Vagina (tissue), 2 donors: ENCODE results near the gene CXCL11. TPM values are rescaled to one million over a fixed set of nuclear protein-coding genes. Genes with fewer than 3 reads are reported as not detected.

Experiments
- DNase-seq, 2 donors: peaks; one replicate each; pipeline ENCODE4 v3.0.0-alpha.2; 2017; ENCODE audit errors: extremely low spot score in 2 of 2
- H3K27ac ChIP-seq: fragments of 200-600 bp; sonication (generic); one replicate; pipeline ENCODE4 v1.5.1; 2019
- H3K27me3 ChIP-seq: fragments of 200-600 bp; sonication (generic); one replicate; pipeline ENCODE4 v1.5.1; 2019
- H3K36me3 ChIP-seq, 2 donors: fragments of 200-600 bp; sonication (generic); one replicate each; pipeline ENCODE4 v1.5.1; 2017 to 2019
- H3K4me1 ChIP-seq: fragments of 200-600 bp; sonication (generic); one replicate; pipeline ENCODE4 v1.5.1; 2019
- H3K4me3 ChIP-seq, 2 donors: fragments of 200-600 bp; sonication (generic); 1 replicate in 1 of 2; 2 replicates in 1 of 2; pipeline ENCODE4 v1.5.1; 2016 to 2019
- H3K9me3 ChIP-seq: fragments of 200-600 bp; sonication (generic); one replicate; pipeline ENCODE4 v1.5.1; 2019
- POLR2A ChIP-seq, 2 donors: fragments of 450-650 bp; IDR thresholded peaks; one replicate each; pipeline ENCODE4 v1.6.1; 2017; ENCODE audit warnings: antibody characterized with exemption in 2 of 2, mild to moderate bottlenecking in 2 of 2, moderate library complexity in 2 of 2
- POLR2AphosphoS5 ChIP-seq, 2 donors: sonication (generic); formaldehyde crosslinking; IDR thresholded peaks; one replicate each; pipeline ENCODE4 v1.9.0; 2017; ENCODE audit warnings: antibody characterized with exemption in 2 of 2, mild to moderate bottlenecking in 2 of 2, low read depth in 1 of 2; ENCODE audit not compliant: insufficient read depth in 1 of 2
- intact Hi-C: fragments of 100-400 bp; cut with DNase I; formaldehyde crosslinking; loops from one replicate; pipeline ENCODE4 v1.15.1; 2023
- total RNA-seq: library from RNA; depleted of rRNA; stranded (reverse); fragments of >200 nt; gene quantifications from one replicate; pipeline ENCODE4 v1.2.3, GENCODE V29; 2016
- TF ChIP-seq, protein P1 (sequence below), 3 experiments: fragments of 450-650 bp in 2 of 3; fragments of 200-600 bp in 1 of 3; sonication (generic) in 1 of 3; IDR thresholded peaks; one replicate each; pipeline ENCODE4 v1.5.1; 2017 to 2019; ENCODE audit warnings: antibody characterized with exemption in 3 of 3, mild to moderate bottlenecking in 2 of 3, moderate library complexity in 2 of 3

Gene CXCL11
- total RNA-seq, 1 donor from 2014 or later, result not detected

DNA sequence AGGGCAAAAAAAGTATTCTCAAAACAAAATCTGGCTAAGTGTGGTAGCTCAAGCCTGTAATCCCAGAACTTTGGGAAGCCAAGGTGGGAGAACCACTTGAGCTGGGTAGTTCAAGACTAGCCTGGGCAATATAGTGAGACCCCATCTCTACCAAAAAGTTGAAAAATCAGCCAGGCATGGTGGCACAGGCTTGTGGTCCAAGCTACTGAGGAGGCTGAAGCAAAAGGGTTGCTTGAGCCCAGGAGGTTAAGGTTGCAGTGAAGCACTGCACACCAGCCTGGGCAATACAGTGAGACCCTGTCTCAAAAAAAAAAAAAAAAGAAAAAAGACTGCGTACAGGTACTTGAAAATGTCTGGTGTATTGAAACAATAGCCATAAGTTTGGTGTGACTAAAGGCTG, 43.4 kb downstream of the CXCL11 start:
- intact Hi-C loops, result no loop called here
- Histone ChIP-seq H3K36me3 (no peaks in the 10 kb centered on the region), H3K9me3 (no peaks in the 10 kb centered on the region), H3K27ac (no peak overlapping the region), H3K4me3 (no peak overlapping the region), H3K4me1 (peaks cover 24% of the 10 kb centered on the region), H3K27me3 (no peaks in the 10 kb centered on the region)
- no peak for DNase-seq
- TF ChIP-seq POLR2AphosphoS5 (IDR thresholded peaks at IDR 0.05; ENCODE audit: insufficient read depth in 1 of 2, low read depth in 1 of 2) (no peak), POLR2A (IDR thresholded peaks at IDR 0.05) (no peak)
- TF ChIP-seq, protein P1, sequence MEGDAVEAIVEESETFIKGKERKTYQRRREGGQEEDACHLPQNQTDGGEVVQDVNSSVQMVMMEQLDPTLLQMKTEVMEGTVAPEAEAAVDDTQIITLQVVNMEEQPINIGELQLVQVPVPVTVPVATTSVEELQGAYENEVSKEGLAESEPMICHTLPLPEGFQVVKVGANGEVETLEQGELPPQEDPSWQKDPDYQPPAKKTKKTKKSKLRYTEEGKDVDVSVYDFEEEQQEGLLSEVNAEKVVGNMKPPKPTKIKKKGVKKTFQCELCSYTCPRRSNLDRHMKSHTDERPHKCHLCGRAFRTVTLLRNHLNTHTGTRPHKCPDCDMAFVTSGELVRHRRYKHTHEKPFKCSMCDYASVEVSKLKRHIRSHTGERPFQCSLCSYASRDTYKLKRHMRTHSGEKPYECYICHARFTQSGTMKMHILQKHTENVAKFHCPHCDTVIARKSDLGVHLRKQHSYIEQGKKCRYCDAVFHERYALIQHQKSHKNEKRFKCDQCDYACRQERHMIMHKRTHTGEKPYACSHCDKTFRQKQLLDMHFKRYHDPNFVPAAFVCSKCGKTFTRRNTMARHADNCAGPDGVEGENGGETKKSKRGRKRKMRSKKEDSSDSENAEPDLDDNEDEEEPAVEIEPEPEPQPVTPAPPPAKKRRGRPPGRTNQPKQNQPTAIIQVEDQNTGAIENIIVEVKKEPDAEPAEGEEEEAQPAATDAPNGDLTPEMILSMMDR (IDR thresholded peaks at IDR 0.05), result no peak

DNA sequence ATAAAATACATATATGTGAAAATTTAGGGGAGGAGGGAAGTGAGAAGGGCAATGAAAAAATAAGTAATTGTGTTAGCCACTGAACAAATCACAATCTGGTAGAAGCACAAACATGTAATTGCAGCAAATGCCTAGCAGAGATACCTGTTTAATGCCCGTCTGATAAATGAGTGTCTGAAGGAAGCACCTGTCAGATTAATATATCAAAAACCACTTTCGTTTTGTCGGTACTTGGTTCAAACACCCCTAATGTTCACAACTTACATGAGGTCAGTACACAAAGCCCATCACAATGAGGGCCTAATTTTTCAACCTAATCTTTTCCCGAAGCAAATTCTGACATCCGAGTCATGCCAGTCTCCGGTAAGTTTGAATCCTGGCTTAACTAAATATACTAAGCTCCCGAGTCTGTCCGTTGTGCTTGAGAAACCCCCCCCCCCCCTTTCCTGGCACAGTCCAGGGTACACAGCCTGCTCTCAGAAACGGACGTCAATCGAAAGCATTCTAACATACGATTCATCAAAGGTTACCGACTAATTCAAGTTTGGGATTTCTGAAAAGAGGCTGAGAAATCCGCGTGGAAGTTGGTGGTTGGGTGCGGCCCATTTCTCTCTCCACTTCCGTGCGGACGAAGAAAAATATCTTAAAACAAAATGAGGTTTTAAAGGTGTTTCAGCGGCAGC, 45.9 kb downstream of the CXCL11 start:
- DNase-seq, result no peak
- Histone ChIP-seq H3K27me3 (no peaks in the 10 kb centered on the region), H3K9me3 (no peaks in the 10 kb centered on the region), H3K27ac (peak overlapping the region; percentile 60), H3K4me3 (peak overlapping the region; percentile 53 to 78), H3K36me3 (no peaks in the 10 kb centered on the region), H3K4me1 (peaks cover 26% of the 10 kb centered on the region)
- intact Hi-C loops, result no loop called here
- TF ChIP-seq, protein P1 (IDR thresholded peaks at IDR 0.05), result no peak
- TF ChIP-seq POLR2AphosphoS5 (IDR thresholded peaks at IDR 0.05; ENCODE audit: insufficient read depth in 1 of 2, low read depth in 1 of 2) (no peak), POLR2A (IDR thresholded peaks at IDR 0.05) (no peak)

DNA sequence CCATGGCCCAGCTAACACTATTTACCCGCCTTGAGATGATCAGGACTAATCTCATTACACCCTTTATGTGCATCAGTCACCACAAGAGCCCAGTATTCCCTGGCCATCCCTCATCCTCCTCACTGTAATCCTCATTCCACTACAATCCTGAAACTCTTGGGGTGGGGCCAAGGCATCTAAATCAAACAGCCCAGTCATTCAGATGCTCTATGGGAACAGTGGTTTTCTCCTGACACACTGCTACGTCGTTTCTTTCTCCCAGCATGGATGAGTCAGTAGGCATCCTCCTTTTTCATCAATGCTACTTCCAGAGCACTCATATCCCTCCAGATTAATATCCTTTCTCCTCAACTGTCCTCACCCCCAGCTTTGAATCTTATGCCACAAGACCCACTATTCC, 50.8 kb downstream of the CXCL11 start:
- H3K4me3 ChIP-seq, result no peak overlapping the region
- DNase-seq, result no peak
- H3K36me3 ChIP-seq, result peaks cover 0 to 13% of the 10 kb centered on the region in 2 donors
- no peak overlapping the region for H3K27ac ChIP-seq
- no peak for TF ChIP-seq POLR2AphosphoS5 (IDR thresholded peaks at IDR 0.05; ENCODE audit: insufficient read depth in 1 of 2, low read depth in 1 of 2)
- TF ChIP-seq, protein P1 (IDR thresholded peaks at IDR 0.05), result no peak
- TF ChIP-seq POLR2A (IDR thresholded peaks at IDR 0.05), result no peak
- H3K4me1 ChIP-seq, result peaks cover 26% of the 10 kb centered on the region
- no peaks in the 10 kb centered on the region for H3K27me3 ChIP-seq
- intact Hi-C loops, result no loop called here
- no peaks in the 10 kb centered on the region for H3K9me3 ChIP-seq

Other genes with a start within 250 kb of the CXCL11 start
- gene PPEF2, start 133.6 kb downstream of the CXCL11 start, total RNA-seq, result not detected
- 110 TPM for gene NAAA, start 95.1 kb downstream of the CXCL11 start, total RNA-seq
- gene SDAD1, start 45.1 kb downstream of the CXCL11 start, total RNA-seq, result 27.5 TPM
- gene CXCL9, start 28.6 kb downstream of the CXCL11 start, total RNA-seq, result 0.74 TPM
- 1.7 TPM for gene CXCL10, start 12.6 kb downstream of the CXCL11 start, total RNA-seq
- 0.74 TPM for gene ART3, start 38.6 kb upstream of the CXCL11 start, total RNA-seq
- 31.2 TPM for gene NUP54, start 112.3 kb upstream of the CXCL11 start, total RNA-seq
- 156 TPM for gene SCARB2, start 177.8 kb upstream of the CXCL11 start, total RNA-seq
- 0.49 TPM for gene FAM47E, start 215.7 kb upstream of the CXCL11 start, total RNA-seq